ENCODE results near the gene MAEA. TPM values are rescaled to one million over a fixed set of nuclear protein-coding genes. Genes with fewer than 3 reads are reported as not detected.

The MAEA gene
- total and polyA plus RNA-seq, 2 of the 8 experiments (the other 6 are each of a cell fraction or from before 2014, with no cell fraction given), result 75.8 to 133 TPM

DNA sequence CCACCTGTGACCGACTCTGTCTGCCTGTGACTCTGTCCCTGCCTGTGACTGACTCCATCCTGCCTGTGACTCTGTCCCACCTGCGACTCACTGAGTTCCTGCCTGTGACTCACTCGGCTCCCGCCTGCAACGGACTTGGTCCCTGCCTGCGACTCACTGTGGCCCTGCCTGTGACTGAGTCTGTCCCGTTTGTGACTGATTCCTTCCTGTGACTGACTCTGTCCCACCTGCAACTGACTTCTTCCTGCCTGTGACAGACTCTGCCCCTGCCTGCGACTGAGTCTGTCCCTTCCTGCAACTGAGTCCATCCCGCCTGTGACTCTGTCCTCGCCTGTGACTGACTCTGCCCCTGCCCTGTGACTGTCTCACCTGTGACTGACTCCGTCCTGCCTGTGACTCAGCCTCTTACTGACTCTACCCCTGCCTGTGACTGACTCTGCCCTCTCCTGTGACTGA, 47.7 kb downstream of the MAEA start:
- Histone ChIP-seq H3K36me3 (ENCODE audit: control insufficient read depth in 2 of 4, insufficient read depth in 4 of 4, low read length in 3 of 4) (peaks cover 10 to 66% (median 46%) of the 10 kb centered on the region in 4 experiments), H3K79me1 (ENCODE audit: low read depth, low read length) (peaks cover 3% of the 10 kb centered on the region), H4K8ac (ENCODE audit: extremely low read depth, insufficient read depth, low read length) (no peak overlapping the region), H3K9ac (replicated peaks in 1 of 4; ENCODE audit: extremely low read depth in 1 of 4, low read depth in 3 of 4, low read length in 3 of 4) (no peak overlapping the region), H3K27ac (ENCODE audit: low read depth, low read length) (no peak overlapping the region), H3K56ac (replicated peaks; ENCODE audit: insufficient read length, low read depth, low read length) (no peak overlapping the region), H3K79me2 (ENCODE audit: control insufficient read depth in 1 of 2, insufficient read depth in 2 of 2, low read length in 2 of 2) (no peaks in the 10 kb centered on the region), H3K4me1 (replicated peaks in 1 of 4; ENCODE audit: control insufficient read depth in 3 of 4, insufficient read depth in 4 of 4, low read length in 3 of 4) (no peaks in the 10 kb centered on the region), H3K4me2 (ENCODE audit: insufficient read depth in 1 of 2, low read depth in 2 of 2, low read length in 2 of 2) (no peak overlapping the region), H3K18ac (ENCODE audit: extremely low read depth, low read length) (no peak overlapping the region), H2AFZ (ENCODE audit: low read length) (no peak overlapping the region), H2BK12ac (ENCODE audit: low read depth, low read length) (no peak overlapping the region), H3K27me3 (replicated peaks in 1 of 4; ENCODE audit: control insufficient read depth in 3 of 4, extremely low read depth in 1 of 4, insufficient read depth in 3 of 4, low read length in 3 of 4) (no peaks in the 10 kb centered on the region), H3K23me2 (ENCODE audit: low read depth, low read length) (no peaks in the 10 kb centered on the region), H3K9me3 (ENCODE audit: insufficient read depth in 2 of 2, low read depth in 1 of 2, low read length in 1 of 2) (no peaks in the 10 kb centered on the region), H3K14ac (ENCODE audit: insufficient read length) (no peak overlapping the region), H4K91ac (replicated peaks; ENCODE audit: insufficient read length, low read length) (no peak overlapping the region), H2BK5ac (ENCODE audit: low read depth, low read length) (no peak overlapping the region; the same call in 1 of the 2 replicates), H4K5ac (ENCODE audit: insufficient read length, low read depth, low read length) (no peak overlapping the region), H2AK5ac (ENCODE audit: low read depth, low read length) (no peak overlapping the region), H3K4me3 (ENCODE audit: extremely low read depth in 1 of 4, insufficient read depth in 2 of 4, low read depth in 3 of 4, low read length in 4 of 4) (no peak overlapping the region), H3K23ac (ENCODE audit: insufficient read length) (no peak overlapping the region), H3K4ac (replicated peaks; ENCODE audit: insufficient read length, low read depth, low read length) (no peak overlapping the region), H4K20me1 (replicated peaks in 1 of 2; ENCODE audit: control insufficient read depth in 1 of 2, insufficient read depth in 2 of 2, low read length in 2 of 2) (peaks cover 5 to 22% of the 10 kb centered on the region in 2 experiments), H2BK20ac (ENCODE audit: low read length) (no peak overlapping the region), H2BK120ac (replicated peaks; ENCODE audit: low read depth, low read length) (no peak overlapping the region), H2BK15ac (ENCODE audit: low read length) (no peak overlapping the region)
- POLR2A ChIA-PET (ENCODE audit: partially characterized antibody), result interaction anchor here (0.9 kb wide), 1 partner anchor 10 kb away, joined by 4 read pairs; no protein-coding TSS in a partner anchor
- CTCF ChIA-PET (ENCODE audit: partially characterized antibody), result no interaction called here
- no peak for DNase-seq (ENCODE audit: low read depth in 1 of 2, low spot score in 2 of 2)
- WGBS, 2 experiments (ENCODE audit: extremely low coverage in 1 of 2, insufficient coverage in 1 of 2, insufficient read length in 1 of 2, insufficient replicate concordance in 2 of 2, low coverage in 1 of 2, low lambda C conversion rate in 2 of 2, missing lambda C conversion rate in 1 of 2), result 91% methylated on average over 11 of the region's 11 CpGs; no CpG with 5 or more reads in 1 of the 2 experiments
- no peak for FAIRE-seq
- TF ChIP-seq TAF7 (optimal IDR thresholded peaks at IDR 0.05; ENCODE audit: borderline replicate concordance, low read depth, low read length), result no peak
- no peak for TF ChIP-seq EP300 (IDR thresholded peaks at IDR 0.05; ENCODE audit: borderline replicate concordance in 1 of 2, low read depth in 2 of 2, low read length in 2 of 2)
- no peak for TF ChIP-seq YY1 (IDR thresholded peaks at IDR 0.05; ENCODE audit: low read depth, low read length)
- no peak for TF ChIP-seq KDM4A (IDR thresholded peaks at IDR 0.05; ENCODE audit: low read depth, low read length, severe bottlenecking)
- no peak for TF ChIP-seq KDM5A (IDR thresholded peaks at IDR 0.05; ENCODE audit: low read length)
- TF ChIP-seq EZH2 (IDR thresholded peaks at IDR 0.05; ENCODE audit: low read depth, low read length, severe bottlenecking), result no peak
- TF ChIP-seq RBBP5 (IDR thresholded peaks at IDR 0.05; ENCODE audit: borderline replicate concordance, low read depth, low read length), result no peak
- TF ChIP-seq SIX5 (IDR thresholded peaks at IDR 0.05; ENCODE audit: low read depth, low read length), result no peak
- TF ChIP-seq RAD21 (IDR thresholded peaks at IDR 0.05 in 1 of 2, conservative IDR thresholded peaks at IDR 0.05 in 1 of 2; ENCODE audit: low read depth in 2 of 2, low read length in 2 of 2), result no peak
- TF ChIP-seq, protein P1, sequence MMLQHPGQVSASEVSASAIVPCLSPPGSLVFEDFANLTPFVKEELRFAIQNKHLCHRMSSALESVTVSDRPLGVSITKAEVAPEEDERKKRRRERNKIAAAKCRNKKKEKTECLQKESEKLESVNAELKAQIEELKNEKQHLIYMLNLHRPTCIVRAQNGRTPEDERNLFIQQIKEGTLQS (IDR thresholded peaks at IDR 0.05; ENCODE audit: insufficient read depth, low read depth, low read length), result no peak
- TF ChIP-seq FOSL1 (IDR thresholded peaks at IDR 0.05; ENCODE audit: insufficient read depth, low read depth, low read length), result no peak
- no peak for TF ChIP-seq CHD2 (IDR thresholded peaks at IDR 0.05; ENCODE audit: low read length)
- no peak for TF ChIP-seq POU5F1 (IDR thresholded peaks at IDR 0.05; ENCODE audit: low read depth, low read length)

All from H1 (cell line).